ENCODE measurements around the gene AFMID. TPM values are rescaled to one million over a fixed set of nuclear protein-coding genes. Genes with fewer than 3 reads are reported as not detected.

The AFMID gene
- total and polyA plus RNA-seq, 2 experiments from 2014 or later: 26.6 to 61.2 TPM

DNA sequence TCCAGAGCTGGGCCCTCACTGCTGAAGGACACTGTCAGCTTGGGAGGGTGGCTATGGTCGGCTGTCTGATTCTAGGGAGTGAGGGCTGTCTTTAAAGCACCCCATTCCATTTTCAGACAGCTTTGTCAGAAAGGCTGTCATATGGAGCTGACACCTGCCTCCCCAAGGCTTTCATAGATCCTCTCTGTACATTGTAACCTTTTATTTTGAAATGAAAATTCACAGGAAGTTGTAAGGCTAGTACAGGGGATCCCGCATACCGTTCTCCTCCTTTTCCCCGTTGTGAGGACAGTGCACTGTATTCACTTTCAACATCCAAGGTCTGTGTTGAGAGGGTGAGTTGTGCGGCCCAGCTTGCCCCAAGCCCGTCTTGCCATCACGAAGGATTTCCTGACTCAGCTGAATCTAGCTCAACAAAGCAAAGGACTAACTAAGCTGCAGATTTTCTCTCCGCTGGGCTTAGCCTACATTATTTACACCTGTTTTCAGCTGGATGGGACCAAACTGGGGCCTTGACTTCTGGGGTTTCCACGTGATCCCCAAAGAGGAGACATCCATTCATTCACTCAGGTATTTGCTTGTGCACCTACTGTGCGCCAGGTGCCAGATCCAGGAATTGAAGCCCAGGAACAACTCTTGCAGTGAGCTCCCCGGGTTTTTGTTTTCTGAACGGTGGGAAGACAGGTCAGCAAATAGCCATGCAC, 39.0 kb downstream of the AFMID start:
- Histone ChIP-seq H3K4me3 (no peak overlapping the region), H3K79me2 (no peaks in the 10 kb centered on the region), H4K20me1 (ENCODE audit: insufficient read depth, poor library complexity, severe bottlenecking) (no peaks in the 10 kb centered on the region), H3K4me1 (ENCODE audit: insufficient read depth) (no peaks in the 10 kb centered on the region), H3K9me3 (ENCODE audit: low read depth) (no peaks in the 10 kb centered on the region), H3K27ac (no peak overlapping the region), H2AFZ (no peak overlapping the region), H3K9me2 (replicated peaks; ENCODE audit: insufficient read depth) (no peaks in the 10 kb centered on the region), H3K27me3 (peaks cover 16% of the 10 kb centered on the region), H3K36me3 (replicated peaks; ENCODE audit: insufficient read depth, low read depth) (no peaks in the 10 kb centered on the region), H3K4me2 (no peak overlapping the region)
- no peak for DNase-seq (ENCODE audit: low spot score)
- no peak for TF ChIP-seq EZH2 (IDR thresholded peaks at IDR 0.05; ENCODE audit: borderline replicate concordance)
- TF ChIP-seq, protein P1, sequence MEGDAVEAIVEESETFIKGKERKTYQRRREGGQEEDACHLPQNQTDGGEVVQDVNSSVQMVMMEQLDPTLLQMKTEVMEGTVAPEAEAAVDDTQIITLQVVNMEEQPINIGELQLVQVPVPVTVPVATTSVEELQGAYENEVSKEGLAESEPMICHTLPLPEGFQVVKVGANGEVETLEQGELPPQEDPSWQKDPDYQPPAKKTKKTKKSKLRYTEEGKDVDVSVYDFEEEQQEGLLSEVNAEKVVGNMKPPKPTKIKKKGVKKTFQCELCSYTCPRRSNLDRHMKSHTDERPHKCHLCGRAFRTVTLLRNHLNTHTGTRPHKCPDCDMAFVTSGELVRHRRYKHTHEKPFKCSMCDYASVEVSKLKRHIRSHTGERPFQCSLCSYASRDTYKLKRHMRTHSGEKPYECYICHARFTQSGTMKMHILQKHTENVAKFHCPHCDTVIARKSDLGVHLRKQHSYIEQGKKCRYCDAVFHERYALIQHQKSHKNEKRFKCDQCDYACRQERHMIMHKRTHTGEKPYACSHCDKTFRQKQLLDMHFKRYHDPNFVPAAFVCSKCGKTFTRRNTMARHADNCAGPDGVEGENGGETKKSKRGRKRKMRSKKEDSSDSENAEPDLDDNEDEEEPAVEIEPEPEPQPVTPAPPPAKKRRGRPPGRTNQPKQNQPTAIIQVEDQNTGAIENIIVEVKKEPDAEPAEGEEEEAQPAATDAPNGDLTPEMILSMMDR (IDR thresholded peaks at IDR 0.05; ENCODE audit: poor library complexity): no peak
- 75% methylated on average over 12 of the region's 12 CpGs for WGBS (ENCODE audit: low lambda C conversion rate, missing lambda C conversion rate)

- H3K4me2 ChIP-seq: no peak overlapping the region
- TF ChIP-seq EZH2 (IDR thresholded peaks at IDR 0.05; ENCODE audit: borderline replicate concordance) (no peak), EZH2phosphoT487 (IDR thresholded peaks at IDR 0.05; ENCODE audit: low read depth, severe bottlenecking, unreplicated experiment) (no peak)
- TF ChIP-seq, protein P1 (IDR thresholded peaks at IDR 0.05; ENCODE audit: poor library complexity): no peak
- no peak for DNase-seq (ENCODE audit: low spot score)
- peaks cover 21% of the 10 kb centered on the region for H3K27me3 ChIP-seq
- 88% methylated on average over 20 of the region's 20 CpGs for WGBS (ENCODE audit: low lambda C conversion rate, missing lambda C conversion rate)
- no peak overlapping the region for H2AFZ ChIP-seq
- H3K9me2 ChIP-seq (replicated peaks; ENCODE audit: insufficient read depth): no peaks in the 10 kb centered on the region
- H3K4me1 ChIP-seq (ENCODE audit: insufficient read depth): no peaks in the 10 kb centered on the region
- no peaks in the 10 kb centered on the region for H4K20me1 ChIP-seq (ENCODE audit: insufficient read depth, poor library complexity, severe bottlenecking)
- no peaks in the 10 kb centered on the region for H3K79me2 ChIP-seq
- H3K27ac ChIP-seq: no peak overlapping the region
- H3K4me3 ChIP-seq: no peak overlapping the region
- no peaks in the 10 kb centered on the region for H3K9me3 ChIP-seq (ENCODE audit: low read depth)
- H3K36me3 ChIP-seq (replicated peaks; ENCODE audit: insufficient read depth, low read depth): no peaks in the 10 kb centered on the region
Measured at GRCh38 chr17:78226759-78227454, 39.7 kb downstream of the AFMID start.

DNA sequence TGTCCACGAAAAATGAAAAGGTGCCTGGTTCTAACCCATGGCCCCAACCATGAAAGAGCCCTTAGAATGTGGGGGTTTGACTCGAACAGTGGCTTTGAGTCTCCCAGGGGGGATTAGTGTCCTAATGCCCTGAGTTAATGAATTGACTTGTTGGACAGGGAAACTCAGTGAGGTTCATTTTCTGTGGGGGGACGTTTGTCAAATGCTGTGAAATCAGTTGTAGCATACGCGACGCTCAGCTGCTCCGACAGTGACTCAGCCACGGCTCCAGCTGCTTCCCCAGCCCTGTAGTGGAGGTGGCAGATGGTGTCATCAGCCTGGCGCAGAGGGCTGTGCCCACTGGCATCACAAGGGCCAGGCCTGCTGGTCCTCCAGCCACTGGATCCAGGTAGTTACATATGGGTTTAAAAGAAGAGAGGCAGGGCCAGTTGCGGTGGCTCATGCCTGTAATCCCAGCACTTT, 40.3 kb downstream of the AFMID start:
- Histone ChIP-seq H3K4me3 (no peak overlapping the region), H3K36me3 (replicated peaks; ENCODE audit: insufficient read depth, low read depth) (no peaks in the 10 kb centered on the region)

More for the DNA sequence above, 40.3 kb downstream of the AFMID start:
- no peaks in the 10 kb centered on the region for H4K20me1 ChIP-seq (ENCODE audit: insufficient read depth, poor library complexity, severe bottlenecking)
- H3K27me3 ChIP-seq: peaks cover 26% of the 10 kb centered on the region
- H3K9me2 ChIP-seq (replicated peaks; ENCODE audit: insufficient read depth): no peaks in the 10 kb centered on the region
- TF ChIP-seq EZH2 (IDR thresholded peaks at IDR 0.05; ENCODE audit: borderline replicate concordance) (no peak), EZH2phosphoT487 (IDR thresholded peaks at IDR 0.05; ENCODE audit: low read depth, severe bottlenecking, unreplicated experiment) (no peak)
- TF ChIP-seq, protein P1 (IDR thresholded peaks at IDR 0.05; ENCODE audit: poor library complexity): no peak
- no peaks in the 10 kb centered on the region for H3K9me3 ChIP-seq (ENCODE audit: low read depth)
- H3K79me2 ChIP-seq: no peaks in the 10 kb centered on the region
- H3K4me1 ChIP-seq (ENCODE audit: insufficient read depth): no peaks in the 10 kb centered on the region
- no peak overlapping the region for H2AFZ ChIP-seq
- H3K27ac ChIP-seq: no peak overlapping the region
- no peak for DNase-seq (ENCODE audit: low spot score)
- 86% methylated on average over 10 of the region's 10 CpGs for WGBS (ENCODE audit: low lambda C conversion rate, missing lambda C conversion rate)
- no peak overlapping the region for H3K4me2 ChIP-seq
